Neutrophil (primary cell): ENCODE measurements around the gene ARHGAP45.
A peak's percentile ranks its signal among the peaks of the same experiment; 100 is the strongest.

Experiments used
- H3K27ac ChIP-seq: fragments of 200-600 bp; sonication (generic); 2 replicates; pipeline ENCODE4 v1.5.1; 2016; ENCODE audit warnings: mild to moderate bottlenecking, moderate library complexity
- H3K27me3 ChIP-seq: fragments of 200-600 bp; sonication (generic); 2 replicates; pipeline ENCODE4 v1.6.0; 2016; ENCODE audit warnings: mild to moderate bottlenecking
- H3K36me3 ChIP-seq: fragments of 200-600 bp; sonication (generic); 2 replicates; pipeline ENCODE4 v1.5.1; 2017
- H3K4me1 ChIP-seq, 2 experiments: fragments of 200-600 bp in 1 of 2; sonication (generic) in 1 of 2; 1 replicate in 1 of 2; 2 replicates in 1 of 2; pipeline versions ENCODE4 v1.5.1 to v1.6.1; 2013 to 2016; ENCODE audit warnings: low read depth in 1 of 2, low read length in 1 of 2, mild to moderate bottlenecking in 1 of 2, moderate library complexity in 1 of 2; ENCODE audit not compliant: control insufficient read depth in 1 of 2, insufficient read depth in 1 of 2
- H3K4me3 ChIP-seq, 2 experiments: fragments of 200-600 bp in 1 of 2; sonication (generic) in 1 of 2; 1 replicate in 1 of 2; 2 replicates in 1 of 2; pipeline ENCODE4 v1.5.1; 2013 to 2016; ENCODE audit warnings: low read depth in 1 of 2, low read length in 1 of 2, mild to moderate bottlenecking in 1 of 2, moderate library complexity in 1 of 2
- H3K9me3 ChIP-seq: fragments of 200-600 bp; sonication (generic); 2 replicates; pipeline ENCODE4 v1.5.1; 2016
- TF ChIP-seq, protein P1 (sequence below): fragments of 200-600 bp; sonication (generic); IDR thresholded peaks from 2 replicates; pipeline ENCODE4 v1.5.1; 2016; ENCODE audit warnings: antibody characterized with exemption

The ARHGAP45 gene

GRCh38 chr19:1066748-1067340 is at the start of gene ARHGAP45:
Gene ARHGAP45, plus strand, starts transcription at chr19:1067167. Its CDS starts 239 bp downstream, at chr19:1067406.
- H3K4me3 ChIP-seq: peak within 1 kb of the TSS; percentile 96 to 98
- peak within 1 kb of the TSS; percentile 95 for H3K27ac ChIP-seq
- TF ChIP-seq, protein P1, sequence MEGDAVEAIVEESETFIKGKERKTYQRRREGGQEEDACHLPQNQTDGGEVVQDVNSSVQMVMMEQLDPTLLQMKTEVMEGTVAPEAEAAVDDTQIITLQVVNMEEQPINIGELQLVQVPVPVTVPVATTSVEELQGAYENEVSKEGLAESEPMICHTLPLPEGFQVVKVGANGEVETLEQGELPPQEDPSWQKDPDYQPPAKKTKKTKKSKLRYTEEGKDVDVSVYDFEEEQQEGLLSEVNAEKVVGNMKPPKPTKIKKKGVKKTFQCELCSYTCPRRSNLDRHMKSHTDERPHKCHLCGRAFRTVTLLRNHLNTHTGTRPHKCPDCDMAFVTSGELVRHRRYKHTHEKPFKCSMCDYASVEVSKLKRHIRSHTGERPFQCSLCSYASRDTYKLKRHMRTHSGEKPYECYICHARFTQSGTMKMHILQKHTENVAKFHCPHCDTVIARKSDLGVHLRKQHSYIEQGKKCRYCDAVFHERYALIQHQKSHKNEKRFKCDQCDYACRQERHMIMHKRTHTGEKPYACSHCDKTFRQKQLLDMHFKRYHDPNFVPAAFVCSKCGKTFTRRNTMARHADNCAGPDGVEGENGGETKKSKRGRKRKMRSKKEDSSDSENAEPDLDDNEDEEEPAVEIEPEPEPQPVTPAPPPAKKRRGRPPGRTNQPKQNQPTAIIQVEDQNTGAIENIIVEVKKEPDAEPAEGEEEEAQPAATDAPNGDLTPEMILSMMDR: no peak

DNA sequence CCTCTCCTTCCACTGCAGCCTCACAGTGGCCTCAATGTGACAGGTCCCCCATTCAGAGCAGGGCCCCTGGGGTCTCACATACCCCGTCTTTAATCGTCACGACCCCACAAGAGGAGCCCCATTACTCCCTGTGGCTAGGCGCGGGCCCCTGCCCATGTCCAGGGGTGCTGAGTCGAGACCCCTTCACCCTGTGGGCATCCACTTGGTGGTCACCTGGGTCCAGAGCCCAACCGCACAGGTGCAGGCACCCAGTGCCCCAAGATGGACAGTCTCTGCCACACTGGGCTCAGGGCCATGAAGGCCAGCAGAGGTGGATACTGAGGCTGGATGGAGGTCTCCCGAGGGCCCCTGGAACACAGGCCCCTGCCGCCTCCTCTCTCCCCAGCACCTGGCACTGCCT is 49.1 kb upstream of the ARHGAP45 start:
- TF ChIP-seq, protein P1: no peak
- Histone ChIP-seq H3K27me3 (no peaks in the 10 kb centered on the region), H3K36me3 (peaks cover 22% of the 10 kb centered on the region), H3K4me1 (peaks cover 35 to 48% of the 10 kb centered on the region in 2 experiments), H3K27ac (no peak overlapping the region), H3K4me3 (no peak overlapping the region), H3K9me3 (no peaks in the 10 kb centered on the region)

More at GRCh38 chr19:1066748-1067340, at the start of gene ARHGAP45:
- Histone ChIP-seq H3K9me3 (no peaks in the 10 kb centered on the region), H3K36me3 (peaks cover 72% of the 10 kb centered on the region), H3K4me1 (peaks cover 66 to 74% of the 10 kb centered on the region in 2 experiments), H3K27me3 (no peaks in the 10 kb centered on the region)

DNA sequence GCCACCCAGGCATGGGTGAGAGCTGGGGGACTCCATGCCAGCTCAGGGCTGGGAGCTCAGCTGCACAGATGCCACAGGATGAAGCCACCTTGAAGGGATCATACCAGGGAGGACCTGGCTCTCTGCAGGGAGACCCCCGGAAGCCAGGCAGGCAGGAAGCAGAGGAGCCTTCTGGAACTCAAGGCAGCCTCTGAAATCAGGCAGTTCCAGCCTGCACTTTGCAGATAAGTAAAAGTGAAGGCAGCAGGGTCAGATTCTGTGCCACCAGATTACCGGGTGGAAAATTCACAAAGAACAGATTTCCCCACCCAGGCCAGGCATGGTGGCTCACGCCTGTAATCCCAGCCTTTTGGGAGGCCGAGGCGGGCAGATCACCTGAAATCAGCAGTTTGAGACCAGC is 48.6 kb upstream of the ARHGAP45 start:
- no peaks in the 10 kb centered on the region for H3K27me3 ChIP-seq
- peaks cover 17% of the 10 kb centered on the region for H3K36me3 ChIP-seq
- TF ChIP-seq, protein P1: no peak
- peaks cover 35 to 49% of the 10 kb centered on the region in 2 experiments for H3K4me1 ChIP-seq
- no peaks in the 10 kb centered on the region for H3K9me3 ChIP-seq
- H3K4me3 ChIP-seq: no peak overlapping the region
- no peak overlapping the region for H3K27ac ChIP-seq

- TF ChIP-seq, protein P1: no peak
- peaks cover 10% of the 10 kb centered on the region for H3K36me3 ChIP-seq
- H3K4me1 ChIP-seq: peaks cover 35 to 54% of the 10 kb centered on the region in 2 experiments
- peak overlapping the region; percentile 92 for H3K27ac ChIP-seq
- H3K4me3 ChIP-seq: peak overlapping the region; percentile 77 to 86
- no peaks in the 10 kb centered on the region for H3K9me3 ChIP-seq
- H3K27me3 ChIP-seq: no peaks in the 10 kb centered on the region
These were observed 47.9 kb upstream of the ARHGAP45 start for GRCh38 chr19:1018932-1019615.

- H3K4me1 ChIP-seq: peaks cover 35 to 59% of the 10 kb centered on the region in 2 experiments
- H3K4me3 ChIP-seq: peak overlapping the region; percentile 77 to 86
- H3K9me3 ChIP-seq: no peaks in the 10 kb centered on the region
- TF ChIP-seq, protein P1: no peak
- peak overlapping the region; percentile 92 for H3K27ac ChIP-seq
- H3K27me3 ChIP-seq: no peaks in the 10 kb centered on the region
- H3K36me3 ChIP-seq: peaks cover 8% of the 10 kb centered on the region
These were observed 47.4 kb upstream of the ARHGAP45 start for GRCh38 chr19:1019616-1019961.
